ENCODE data around the gene AZU1.

The AZU1 gene

GRCh38 chr19:855566-856120 is 28.0 kb downstream of the AZU1 start:
- DNase-seq: no peak

GRCh38 chr19:858284-858683 is 30.6 kb downstream of the AZU1 start:
- DNase-seq: no peak

GRCh38 chr19:858868-859843 is 31.5 kb downstream of the AZU1 start, which contains the start of gene CFD:
Gene CFD (plus strand): TSS chr19:859664. CDS start chr19:859690, 26 bp downstream.
- no peak for DNase-seq

- DNase-seq: no peak
These were observed 33.6 kb downstream of the AZU1 start for GRCh38 chr19:861141-861755.

GRCh38 chr19:861756-862580 is 34.3 kb downstream of the AZU1 start:
- DNase-seq: peak; percentile 52

- peak; percentile 17 for DNase-seq
These were observed 35.1 kb downstream of the AZU1 start for GRCh38 chr19:862581-863314.

GRCh38 chr19:863315-863620 is 35.6 kb downstream of the AZU1 start:
- no peak for DNase-seq

- DNase-seq: no peak
These were observed 39.2 kb downstream of the AZU1 start for GRCh38 chr19:866769-867300.

GRCh38 chr19:867301-867793 is 39.7 kb downstream of the AZU1 start:
- DNase-seq: no peak

GRCh38 chr19:867855-868457 is 40.3 kb downstream of the AZU1 start:
- no peak for DNase-seq

- no peak for DNase-seq
These were observed 41.0 kb downstream of the AZU1 start for GRCh38 chr19:868458-869244.

- DNase-seq: no peak
These were observed 41.9 kb downstream of the AZU1 start for GRCh38 chr19:869245-870177.

GRCh38 chr19:870314-870713 is 42.7 kb downstream of the AZU1 start:
- no peak for DNase-seq

GRCh38 chr19:870963-871401 is 43.3 kb downstream of the AZU1 start:
- DNase-seq: peak; percentile 83

GRCh38 chr19:871446-872265 is 44.0 kb downstream of the AZU1 start:
- DNase-seq: no peak

- no peak for DNase-seq
These were observed 44.8 kb downstream of the AZU1 start for GRCh38 chr19:872266-872951.

- no peak for DNase-seq
These were observed 45.4 kb downstream of the AZU1 start for GRCh38 chr19:873084-873483.

GRCh38 chr19:873561-874041 is 46.0 kb downstream of the AZU1 start:
- no peak for DNase-seq
